ENCODE measurements around the gene NPHP3.
"Not testable (repeated sequence)": the region's sequence is repeated elsewhere in the genome, so short reads cannot be mapped to it uniquely, and the experiment has no call there.

The NPHP3 gene

DNA sequence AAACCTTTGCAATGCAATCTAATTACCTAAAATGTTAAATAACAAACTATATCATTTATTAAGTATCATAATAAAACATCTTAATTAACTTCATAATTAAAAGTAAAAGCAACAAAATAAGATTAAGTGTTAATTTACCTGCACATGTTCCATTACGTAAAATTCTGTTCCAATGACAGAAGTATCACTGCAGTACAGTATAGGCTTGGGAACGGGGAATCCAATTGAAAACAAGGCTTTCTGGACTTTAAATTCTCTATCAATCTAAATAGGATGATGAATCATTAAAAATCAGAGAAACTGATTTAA, 79.7 kb downstream of the NPHP3 start:
- no peak for DNase-seq

GRCh38 chr3:132641837-132642538, 80.2 kb downstream of the NPHP3 start:
- DNase-seq, result peak; percentile 37

- not testable (repeated sequence) for DNase-seq
These were observed 80.8 kb downstream of the NPHP3 start for GRCh38 chr3:132641427-132641826.

- DNase-seq, result no peak
These were observed 83.5 kb downstream of the NPHP3 start for GRCh38 chr3:132638706-132639105.

- no peak for DNase-seq
These were observed 84.6 kb downstream of the NPHP3 start for GRCh38 chr3:132637590-132637989.

GRCh38 chr3:132635052-132635451, 87.2 kb downstream of the NPHP3 start:
- no peak for DNase-seq
